GM12873 (cell line): ENCODE measurements around the gene NEB.

Experiments used
- TF ChIP-seq, protein P1 (sequence below): IDR thresholded peaks from 2 replicates; pipeline ENCODE4 v1.5.1; 2012; ENCODE audit warnings: low read depth, mild to moderate bottlenecking, moderate library complexity, low read length, control low read depth; ENCODE audit not compliant: insufficient read depth; ENCODE audit errors: missing control alignments

Gene NEB

GRCh38 chr2:151728804-151729414 is 5.4 kb downstream of the NEB start:
- TF ChIP-seq, protein P1, sequence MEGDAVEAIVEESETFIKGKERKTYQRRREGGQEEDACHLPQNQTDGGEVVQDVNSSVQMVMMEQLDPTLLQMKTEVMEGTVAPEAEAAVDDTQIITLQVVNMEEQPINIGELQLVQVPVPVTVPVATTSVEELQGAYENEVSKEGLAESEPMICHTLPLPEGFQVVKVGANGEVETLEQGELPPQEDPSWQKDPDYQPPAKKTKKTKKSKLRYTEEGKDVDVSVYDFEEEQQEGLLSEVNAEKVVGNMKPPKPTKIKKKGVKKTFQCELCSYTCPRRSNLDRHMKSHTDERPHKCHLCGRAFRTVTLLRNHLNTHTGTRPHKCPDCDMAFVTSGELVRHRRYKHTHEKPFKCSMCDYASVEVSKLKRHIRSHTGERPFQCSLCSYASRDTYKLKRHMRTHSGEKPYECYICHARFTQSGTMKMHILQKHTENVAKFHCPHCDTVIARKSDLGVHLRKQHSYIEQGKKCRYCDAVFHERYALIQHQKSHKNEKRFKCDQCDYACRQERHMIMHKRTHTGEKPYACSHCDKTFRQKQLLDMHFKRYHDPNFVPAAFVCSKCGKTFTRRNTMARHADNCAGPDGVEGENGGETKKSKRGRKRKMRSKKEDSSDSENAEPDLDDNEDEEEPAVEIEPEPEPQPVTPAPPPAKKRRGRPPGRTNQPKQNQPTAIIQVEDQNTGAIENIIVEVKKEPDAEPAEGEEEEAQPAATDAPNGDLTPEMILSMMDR, result peak; percentile 37

DNA sequence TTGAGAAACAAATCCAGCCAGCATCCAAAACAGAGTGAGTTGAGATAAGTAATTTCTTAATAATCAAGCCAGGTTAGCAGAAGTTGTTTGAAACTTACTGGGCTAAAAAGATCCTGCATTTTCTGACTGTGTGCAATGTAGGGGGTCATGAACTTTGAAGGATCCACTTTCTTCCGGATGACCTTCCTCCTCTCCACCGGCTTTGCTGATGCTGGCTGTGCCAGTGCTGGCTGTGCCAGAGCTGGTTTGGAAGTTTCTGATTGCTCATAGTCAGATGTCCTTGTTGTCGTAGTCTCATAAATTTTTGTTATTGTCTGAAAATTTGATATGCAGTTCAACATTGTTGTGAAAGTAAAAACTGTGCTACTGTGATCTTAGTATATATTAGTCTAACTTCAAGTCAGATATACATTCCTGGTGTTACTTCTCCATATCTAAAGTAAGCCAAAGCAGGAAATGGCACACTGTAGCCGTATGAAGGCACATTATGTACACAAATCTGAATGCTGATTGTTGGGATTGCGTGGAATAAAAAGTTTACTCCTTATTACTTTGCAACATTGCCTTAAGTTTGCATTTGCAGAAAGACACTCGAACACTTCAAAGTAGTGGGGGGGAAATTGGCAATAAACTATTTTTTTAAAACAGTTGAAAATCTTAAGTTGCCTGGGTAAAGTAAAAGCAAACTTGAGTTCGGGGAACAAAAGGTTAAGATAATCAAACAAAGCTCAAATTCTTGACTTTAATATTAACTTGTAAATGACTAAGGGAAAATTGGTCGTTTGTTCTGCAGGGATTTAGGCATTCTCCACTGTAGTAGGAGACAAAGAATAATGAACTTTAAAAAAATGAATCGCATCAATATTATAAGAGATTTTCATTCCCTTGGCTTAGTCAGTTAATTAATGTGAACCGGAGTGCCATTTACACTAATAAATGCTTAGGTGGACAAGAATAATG is 6.4 kb downstream of the NEB start:
- TF ChIP-seq, protein P1, result no peak

- TF ChIP-seq, protein P1, result no peak
These were observed 13.1 kb downstream of the NEB start for GRCh38 chr2:151721161-151721560.

GRCh38 chr2:151720521-151720920 is 13.8 kb downstream of the NEB start:
- TF ChIP-seq, protein P1, result no peak

GRCh38 chr2:151718796-151719195 is 15.5 kb downstream of the NEB start:
- TF ChIP-seq, protein P1, result no peak

DNA sequence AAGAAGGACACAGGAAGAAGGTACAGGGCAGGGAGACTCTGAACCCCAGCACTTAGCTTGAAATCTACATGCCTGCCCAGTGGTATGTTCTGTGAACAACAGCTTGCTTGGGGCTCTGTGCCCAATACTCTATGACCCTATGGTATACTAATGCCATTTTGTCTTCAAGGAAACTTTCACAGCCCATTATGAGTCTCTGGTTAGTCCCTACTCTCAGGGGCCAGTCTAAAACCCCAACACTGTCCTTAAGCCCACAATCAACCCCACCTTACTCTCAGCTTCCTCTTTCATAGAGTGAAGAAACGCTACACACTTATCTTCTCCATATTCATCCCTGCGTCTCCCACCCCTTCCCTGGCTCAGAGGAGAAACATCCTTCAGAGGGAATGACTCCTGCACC is 16.0 kb downstream of the NEB start:
- TF ChIP-seq, protein P1, result no peak

- TF ChIP-seq, protein P1, result no peak
These were observed 17.6 kb downstream of the NEB start for GRCh38 chr2:151716721-151717120.
